Parathyroid adenoma (tissue), 2 donors: Measurements from ENCODE around the gene EPHA6.

Source experiments
- H2AFZ ChIP-seq: fragments of 300-600 bp; sonication (generic); one replicate; pipeline ENCODE4 v1.7.0; 2017; ENCODE audit warnings: antibody characterized with exemption, mild to moderate bottlenecking
- H3K27ac ChIP-seq: fragments of 300-600 bp; sonication (generic); one replicate; pipeline ENCODE4 v1.7.0; 2017
- H3K27me3 ChIP-seq: fragments of 300-600 bp; sonication (generic); one replicate; pipeline ENCODE4 v1.7.0; 2017; ENCODE audit warnings: low read length; ENCODE audit not compliant: control insufficient read depth, insufficient read depth
- H3K36me3 ChIP-seq: fragments of 300-600 bp; sonication (generic); one replicate; pipeline ENCODE4 v1.7.0; 2017; ENCODE audit warnings: low read length; ENCODE audit not compliant: control insufficient read depth, insufficient read depth
- H3K4me1 ChIP-seq: fragments of 300-600 bp; sonication (generic); one replicate; pipeline ENCODE4 v1.7.0; 2017; ENCODE audit warnings: control low read depth
- H3K4me2 ChIP-seq: fragments of 300-600 bp; sonication (generic); one replicate; pipeline ENCODE4 v1.7.0; 2017; ENCODE audit warnings: low read length
- H3K4me3 ChIP-seq: fragments of 300-600 bp; sonication (generic); one replicate; pipeline ENCODE4 v1.7.0; 2017; ENCODE audit warnings: low read depth, low read length
- H3K79me2 ChIP-seq: fragments of 300-600 bp; sonication (generic); one replicate; pipeline ENCODE4 v1.7.0; 2017; ENCODE audit warnings: control low read depth
- H3K9ac ChIP-seq: fragments of 300-600 bp; sonication (generic); one replicate; pipeline ENCODE4 v1.7.0; 2017; ENCODE audit warnings: mild to moderate bottlenecking
- H3K9me3 ChIP-seq: fragments of 300-600 bp; sonication (generic); one replicate; pipeline ENCODE4 v1.7.0; 2017; ENCODE audit warnings: low read length; ENCODE audit not compliant: control insufficient read depth
- TF ChIP-seq, protein P1 (sequence below): fragments of 300-600 bp; sonication (generic); IDR thresholded peaks from one replicate; pipeline ENCODE4 v1.7.0; 2017; ENCODE audit warnings: antibody characterized with exemption, mild to moderate bottlenecking
- donor health status: primary hyperparathyroidism.

Gene EPHA6

DNA sequence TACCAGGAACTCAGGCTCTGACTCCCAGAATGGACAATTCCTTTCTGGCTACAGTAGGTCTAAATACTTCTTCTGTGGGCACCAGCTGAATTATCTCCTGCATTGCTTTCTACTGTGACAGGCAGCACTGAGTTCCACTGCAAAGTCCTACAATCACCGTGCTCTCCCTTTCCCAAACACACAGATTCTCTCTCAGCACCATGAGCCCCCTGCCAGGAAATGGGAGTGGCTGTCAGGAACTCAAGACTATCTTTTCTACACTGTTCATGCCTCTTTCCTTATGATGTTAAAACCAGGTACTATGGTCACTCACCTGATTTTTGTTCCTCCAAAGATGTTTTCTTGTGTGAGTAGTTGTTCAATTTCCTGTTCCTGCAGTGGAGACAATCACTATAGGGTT lies 383.4 kb downstream of the EPHA6 start:
- Histone ChIP-seq H2AFZ (no peak overlapping the region), H3K27me3 (no peaks in the 10 kb centered on the region), H3K9me3 (no peaks in the 10 kb centered on the region), H3K4me1 (no peaks in the 10 kb centered on the region), H3K4me2 (no peak overlapping the region), H3K27ac (no peak overlapping the region), H3K79me2 (no peaks in the 10 kb centered on the region), H3K36me3 (no peaks in the 10 kb centered on the region), H3K9ac (no peak overlapping the region), H3K4me3 (no peak overlapping the region)
- TF ChIP-seq, protein P1, sequence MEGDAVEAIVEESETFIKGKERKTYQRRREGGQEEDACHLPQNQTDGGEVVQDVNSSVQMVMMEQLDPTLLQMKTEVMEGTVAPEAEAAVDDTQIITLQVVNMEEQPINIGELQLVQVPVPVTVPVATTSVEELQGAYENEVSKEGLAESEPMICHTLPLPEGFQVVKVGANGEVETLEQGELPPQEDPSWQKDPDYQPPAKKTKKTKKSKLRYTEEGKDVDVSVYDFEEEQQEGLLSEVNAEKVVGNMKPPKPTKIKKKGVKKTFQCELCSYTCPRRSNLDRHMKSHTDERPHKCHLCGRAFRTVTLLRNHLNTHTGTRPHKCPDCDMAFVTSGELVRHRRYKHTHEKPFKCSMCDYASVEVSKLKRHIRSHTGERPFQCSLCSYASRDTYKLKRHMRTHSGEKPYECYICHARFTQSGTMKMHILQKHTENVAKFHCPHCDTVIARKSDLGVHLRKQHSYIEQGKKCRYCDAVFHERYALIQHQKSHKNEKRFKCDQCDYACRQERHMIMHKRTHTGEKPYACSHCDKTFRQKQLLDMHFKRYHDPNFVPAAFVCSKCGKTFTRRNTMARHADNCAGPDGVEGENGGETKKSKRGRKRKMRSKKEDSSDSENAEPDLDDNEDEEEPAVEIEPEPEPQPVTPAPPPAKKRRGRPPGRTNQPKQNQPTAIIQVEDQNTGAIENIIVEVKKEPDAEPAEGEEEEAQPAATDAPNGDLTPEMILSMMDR, result no peak

DNA sequence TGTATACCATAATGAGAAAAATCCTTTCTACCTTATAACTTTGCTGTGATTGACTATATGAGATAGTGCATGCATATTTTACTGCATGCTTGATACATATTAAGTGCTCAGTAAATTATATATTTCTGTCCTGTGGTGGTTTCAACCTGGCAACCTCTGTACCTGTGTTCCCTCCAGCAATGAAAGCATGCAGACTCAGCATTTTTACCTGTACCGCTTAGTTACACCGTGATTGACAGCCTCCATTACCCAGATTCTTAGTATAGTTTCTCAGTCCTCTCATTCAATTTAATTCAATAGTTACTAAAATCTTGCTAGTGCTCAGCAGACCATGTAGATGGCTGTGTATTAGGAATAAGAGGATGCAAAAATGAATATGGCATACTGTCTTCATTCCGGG lies 386.0 kb downstream of the EPHA6 start:
- Histone ChIP-seq H3K4me3 (no peak overlapping the region), H3K4me2 (no peak overlapping the region), H3K36me3 (no peaks in the 10 kb centered on the region), H3K4me1 (no peaks in the 10 kb centered on the region), H2AFZ (no peak overlapping the region), H3K79me2 (no peaks in the 10 kb centered on the region), H3K9me3 (no peaks in the 10 kb centered on the region), H3K9ac (no peak overlapping the region), H3K27ac (no peak overlapping the region), H3K27me3 (no peaks in the 10 kb centered on the region)
- TF ChIP-seq, protein P1, result no peak

DNA sequence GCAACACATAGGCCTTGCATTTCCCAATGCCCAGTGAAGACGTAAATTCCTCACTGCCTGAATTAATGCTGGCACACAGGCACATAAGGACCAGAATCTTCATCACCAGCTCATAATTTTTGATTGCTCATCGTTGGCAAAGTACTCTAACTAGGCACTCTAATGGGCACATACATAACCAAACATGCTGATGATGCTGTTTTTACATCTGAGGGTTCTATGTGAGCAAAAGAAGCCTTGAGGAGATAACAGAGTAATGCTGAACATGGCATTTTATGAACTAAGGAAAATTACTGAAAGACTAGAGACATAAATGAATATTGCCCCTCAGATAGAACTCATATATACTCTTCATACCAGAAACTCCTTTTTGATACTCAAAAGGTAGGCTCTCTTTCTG lies 387.4 kb downstream of the EPHA6 start:
- no peaks in the 10 kb centered on the region for H3K79me2 ChIP-seq
- H3K36me3 ChIP-seq, result no peaks in the 10 kb centered on the region
- H3K4me3 ChIP-seq, result no peak overlapping the region
- H3K9me3 ChIP-seq, result no peaks in the 10 kb centered on the region
- no peaks in the 10 kb centered on the region for H3K27me3 ChIP-seq
- TF ChIP-seq, protein P1, result no peak
- H3K4me1 ChIP-seq, result no peaks in the 10 kb centered on the region
- H3K9ac ChIP-seq, result no peak overlapping the region
- H3K27ac ChIP-seq, result no peak overlapping the region
- no peak overlapping the region for H3K4me2 ChIP-seq
- H2AFZ ChIP-seq, result no peak overlapping the region

DNA sequence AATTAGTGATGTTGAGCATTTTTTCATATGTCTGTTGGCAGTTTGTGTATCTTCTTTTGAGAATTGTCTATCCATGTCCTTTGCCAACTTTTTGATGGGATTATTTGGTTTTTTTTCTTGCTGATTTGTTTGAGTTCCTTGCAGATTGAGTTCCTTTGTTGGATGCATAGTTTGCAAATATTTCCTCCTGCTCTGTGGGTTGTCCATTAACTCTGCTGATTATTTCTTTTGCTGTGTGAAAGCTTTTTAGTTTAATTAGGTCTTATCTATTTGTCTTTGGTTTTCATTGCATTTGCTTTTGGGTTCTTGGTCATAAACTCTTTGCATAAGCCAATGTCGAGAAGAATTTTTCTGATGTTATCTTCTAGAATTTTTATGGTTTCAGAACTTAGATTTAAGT lies 414.6 kb downstream of the EPHA6 start:
- no peaks in the 10 kb centered on the region for H3K4me1 ChIP-seq
- H3K27me3 ChIP-seq, result no peaks in the 10 kb centered on the region
- H3K9me3 ChIP-seq, result no peaks in the 10 kb centered on the region
- H3K27ac ChIP-seq, result no peak overlapping the region
- no peak overlapping the region for H3K4me2 ChIP-seq
- no peak overlapping the region for H2AFZ ChIP-seq
- TF ChIP-seq, protein P1, result no peak
- H3K9ac ChIP-seq, result no peak overlapping the region
- H3K36me3 ChIP-seq, result no peaks in the 10 kb centered on the region
- no peaks in the 10 kb centered on the region for H3K79me2 ChIP-seq
- no peak overlapping the region for H3K4me3 ChIP-seq

DNA sequence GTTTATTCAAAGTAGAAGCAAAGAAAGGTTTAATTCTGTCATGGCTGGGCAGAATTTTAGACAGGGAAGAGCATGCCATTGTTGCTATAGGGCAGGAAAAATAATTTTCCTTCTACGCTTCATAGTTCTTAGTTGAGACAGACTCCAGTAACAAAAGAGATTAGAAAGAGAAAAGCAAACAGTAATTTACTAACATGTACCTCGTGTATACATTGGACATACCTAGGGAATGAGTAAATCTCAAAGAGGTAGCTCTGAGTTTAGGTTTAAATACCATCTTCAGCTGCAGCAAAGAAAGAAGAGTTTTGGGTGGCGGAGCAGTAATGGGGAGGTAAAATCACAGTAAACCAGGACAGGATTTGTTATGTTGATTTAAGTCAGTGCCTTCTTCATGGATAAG lies 416.1 kb downstream of the EPHA6 start:
- H3K27me3 ChIP-seq, result no peaks in the 10 kb centered on the region
- no peak overlapping the region for H3K9ac ChIP-seq

More for the DNA sequence above, 416.1 kb downstream of the EPHA6 start:
- Histone ChIP-seq H3K4me2 (no peak overlapping the region), H3K4me1 (no peaks in the 10 kb centered on the region), H3K79me2 (no peaks in the 10 kb centered on the region), H3K27ac (no peak overlapping the region), H3K4me3 (no peak overlapping the region), H3K9me3 (no peaks in the 10 kb centered on the region), H3K36me3 (no peaks in the 10 kb centered on the region), H2AFZ (no peak overlapping the region)
- TF ChIP-seq, protein P1, result no peak
